GM19238 (cell line): ENCODE results near the gene SLC8A3.

ENCODE experiments used
- DNase-seq: peaks from one replicate; pipeline ENCODE4 v3.0.0; 2011; ENCODE audit warnings: low spot score; ENCODE audit not compliant: insufficient read length

Gene SLC8A3

DNA sequence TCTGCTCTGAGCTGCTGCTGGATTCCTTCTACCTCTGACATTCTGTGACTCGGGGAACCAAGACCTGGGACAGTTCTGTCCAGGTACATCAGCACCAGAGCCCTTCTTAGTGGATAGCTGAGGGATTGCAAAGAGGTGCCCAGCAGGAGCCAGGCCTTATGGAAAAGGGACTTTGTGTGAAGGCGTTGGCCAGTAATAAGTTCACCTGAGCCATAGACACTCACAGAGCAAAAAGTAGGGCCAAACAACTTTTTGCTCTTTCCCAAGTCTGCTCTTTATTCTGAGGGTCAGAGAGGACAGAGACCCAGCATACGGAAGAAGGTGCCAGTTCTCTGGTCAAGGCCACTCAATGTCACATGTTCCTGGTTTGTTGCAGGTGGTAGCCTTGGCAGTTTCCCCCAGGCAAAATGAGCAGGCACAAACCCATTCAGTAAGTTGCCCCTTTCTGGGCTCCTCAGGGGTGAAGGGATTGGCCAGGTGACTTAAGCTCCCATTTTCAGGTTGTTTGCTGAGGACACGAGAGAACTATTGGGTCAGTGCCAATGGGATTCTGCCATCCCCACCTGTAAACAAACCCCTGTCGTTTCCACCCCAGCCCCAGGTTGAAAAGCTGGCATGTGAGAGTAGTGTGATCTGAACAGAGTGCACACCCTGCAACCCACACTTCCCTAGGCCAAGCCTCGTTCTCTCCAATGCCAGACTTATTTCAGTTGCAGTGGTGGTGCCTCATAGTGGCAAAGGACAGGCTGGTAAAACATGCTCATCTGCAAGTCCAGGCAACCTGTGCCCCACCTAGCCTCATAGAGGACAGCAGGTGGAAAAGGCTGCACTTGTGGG is 159.2 kb downstream of the SLC8A3 start:
- DNase-seq: no peak

DNA sequence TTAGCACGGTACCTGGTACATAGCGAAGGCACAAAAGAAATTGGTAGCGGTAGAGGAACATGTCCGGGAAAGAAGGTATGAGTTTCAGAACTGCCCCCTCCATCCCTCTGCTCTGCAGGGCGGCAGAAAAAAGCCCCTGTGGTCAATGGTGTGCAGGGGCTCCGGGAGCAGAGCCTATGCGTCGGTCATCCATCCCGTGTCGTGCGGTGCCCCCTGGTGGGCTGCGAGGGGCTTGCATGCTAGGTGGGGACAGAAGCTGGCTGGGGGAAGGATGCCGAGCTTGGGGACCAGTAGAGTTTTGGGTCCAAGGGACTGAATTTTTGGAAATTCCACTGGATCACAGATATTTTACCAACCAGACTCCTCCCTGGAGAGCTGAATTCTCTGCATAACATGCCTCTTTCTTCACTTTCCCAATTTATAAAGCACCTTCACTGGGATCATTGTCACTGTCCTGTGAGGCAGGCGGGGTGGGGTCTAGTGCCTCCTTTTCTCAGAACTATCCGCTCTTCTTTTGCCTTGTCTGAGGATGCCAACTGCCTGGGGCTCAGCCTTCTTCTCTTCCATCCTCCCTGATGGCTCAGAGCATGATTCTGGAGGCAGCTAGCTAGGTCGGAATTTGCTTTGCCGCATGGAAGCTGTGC is 160.8 kb downstream of the SLC8A3 start:
- peak; percentile 78 for DNase-seq

DNA sequence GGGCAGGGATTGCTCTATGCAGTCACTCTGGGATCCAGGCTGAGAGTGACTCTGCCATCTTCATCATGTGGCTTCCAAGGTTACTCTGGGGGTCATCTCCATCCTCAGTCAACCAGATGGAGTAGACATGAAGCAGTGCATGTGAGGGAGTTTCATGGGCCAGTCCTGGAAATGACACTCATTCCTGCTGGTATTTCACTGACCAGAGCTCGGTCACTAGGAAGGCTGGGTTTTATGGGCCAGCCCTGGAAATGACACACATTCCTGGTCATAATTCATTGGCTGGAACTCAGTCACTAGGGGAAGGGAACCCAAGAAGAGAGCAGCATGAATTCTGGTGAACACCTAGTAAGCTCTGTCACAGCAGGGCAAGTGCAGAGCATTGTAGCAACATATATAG is 164.9 kb downstream of the SLC8A3 start:
- no peak for DNase-seq

DNA sequence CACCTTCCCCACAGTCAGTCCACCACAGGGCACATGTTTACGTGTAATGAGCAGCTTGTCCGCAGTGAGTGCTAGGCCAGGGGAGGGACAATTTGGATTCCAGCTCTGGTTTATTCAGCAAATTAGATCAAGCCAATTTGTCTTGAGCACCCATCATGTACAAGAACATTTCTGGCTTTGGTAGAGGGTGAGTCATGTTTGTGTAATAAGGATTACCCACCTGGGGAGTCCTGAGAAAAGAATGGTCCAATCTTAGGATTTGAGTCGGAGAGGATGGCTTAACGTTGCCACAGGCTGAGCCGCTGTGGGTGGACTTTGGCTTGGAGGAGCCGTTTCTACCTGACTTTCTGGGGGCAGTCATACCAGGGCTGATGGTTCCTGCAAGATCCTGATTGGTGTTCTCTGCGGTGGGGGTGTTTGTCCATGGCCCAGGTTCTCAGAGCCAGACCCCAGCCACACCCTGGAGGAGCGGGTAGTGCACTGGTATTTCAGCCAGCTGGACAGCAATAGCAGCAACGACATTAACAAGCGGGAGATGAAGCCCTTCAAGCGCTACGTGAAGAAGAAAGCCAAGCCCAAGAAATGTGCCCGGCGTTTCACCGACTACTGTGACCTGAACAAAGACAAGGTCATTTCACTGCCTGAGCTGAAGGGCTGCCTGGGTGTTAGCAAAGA is 165.8 kb downstream of the SLC8A3 start:
- DNase-seq: no peak

DNA sequence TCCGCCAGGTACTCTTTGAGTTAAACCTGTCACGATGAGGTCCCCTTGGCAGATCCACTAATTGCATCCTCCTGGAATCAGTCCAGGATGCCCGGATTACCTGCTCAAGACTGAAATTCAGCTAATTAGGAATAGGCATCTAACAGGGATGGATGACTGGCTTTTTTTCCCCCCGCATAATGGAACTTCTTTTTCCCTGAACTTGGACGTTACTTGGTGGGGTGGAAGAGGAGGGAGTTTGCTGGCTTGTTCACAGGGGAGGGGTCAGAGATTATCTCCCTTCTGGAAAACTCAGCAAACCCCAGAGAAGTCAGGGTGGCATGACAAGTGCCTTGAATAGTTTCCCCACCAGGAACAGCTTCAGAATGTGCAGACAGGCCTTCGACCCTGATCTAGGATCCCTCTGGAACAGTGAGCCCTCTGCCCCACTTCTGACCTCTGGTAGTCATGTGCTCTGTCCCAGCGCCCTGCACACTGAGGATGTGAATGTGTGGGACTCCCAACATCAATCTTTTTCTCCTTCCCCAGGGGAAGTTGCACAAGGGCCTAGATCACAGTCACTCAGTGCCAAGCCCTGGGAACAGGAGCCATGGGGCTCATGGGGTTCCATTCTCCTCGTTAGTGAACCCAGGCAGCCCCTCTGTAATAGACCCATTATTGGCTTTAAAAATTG is 167.1 kb downstream of the SLC8A3 start:
- DNase-seq: no peak

DNA sequence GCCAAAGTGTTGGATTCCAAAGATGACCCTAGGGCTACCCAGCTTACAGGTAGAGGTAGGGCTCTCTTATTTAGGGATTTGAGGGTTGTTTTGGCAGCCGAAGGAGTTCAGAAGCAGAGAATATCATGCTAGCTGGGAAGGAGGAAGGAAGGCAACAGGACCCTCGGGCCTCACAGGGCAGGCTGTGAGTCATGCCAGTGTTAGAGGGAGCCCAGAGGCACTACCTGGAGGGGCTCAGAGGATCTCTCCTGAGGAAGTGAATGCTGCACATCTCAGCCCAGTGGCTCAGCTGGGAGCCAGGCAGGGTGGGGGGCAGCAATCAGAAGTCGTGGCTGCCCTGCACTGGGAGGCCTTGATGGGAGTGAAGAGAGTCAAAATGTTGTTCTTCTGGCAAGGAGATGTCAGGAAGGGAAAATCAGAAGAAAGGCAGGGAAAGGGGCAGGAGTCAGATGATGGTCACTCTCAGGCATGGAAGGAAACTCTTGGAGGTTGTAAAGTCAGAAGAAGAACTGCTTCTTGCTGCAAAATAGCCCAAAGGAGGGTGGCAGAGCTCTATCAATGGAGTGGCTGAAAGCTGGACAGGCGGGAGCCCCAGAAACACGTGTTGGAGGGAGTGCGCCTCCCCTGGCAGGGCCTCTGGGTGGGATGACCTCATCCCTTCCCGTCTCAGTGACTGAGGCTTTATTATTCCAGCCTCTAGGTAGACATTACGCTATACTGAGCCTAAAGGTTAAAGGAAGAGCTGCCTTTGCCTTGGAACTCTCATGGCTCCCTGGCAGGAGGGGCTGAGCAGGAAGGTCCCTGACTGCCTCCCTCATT is 168.2 kb downstream of the SLC8A3 start:
- DNase-seq: no peak

DNA sequence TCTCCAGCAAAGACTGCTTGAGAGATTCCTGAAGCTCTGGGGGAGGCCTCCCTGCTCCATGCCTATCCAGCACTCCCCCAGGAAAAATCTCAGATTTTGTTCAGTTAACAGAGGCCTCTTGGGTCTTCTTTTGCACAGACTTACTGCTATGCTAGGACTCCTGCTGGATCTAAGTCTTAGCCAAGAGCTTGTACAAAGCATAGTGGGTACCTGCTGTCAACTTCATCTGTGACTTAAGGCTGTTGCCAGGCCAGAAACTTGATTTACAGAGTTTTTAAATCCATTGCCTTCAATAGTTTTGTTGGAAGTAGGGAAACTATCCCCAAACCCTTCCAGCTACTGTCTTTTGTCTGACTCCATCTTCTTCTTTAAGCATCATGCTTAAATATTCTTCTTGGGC is 169.1 kb downstream of the SLC8A3 start:
- DNase-seq: no peak

DNA sequence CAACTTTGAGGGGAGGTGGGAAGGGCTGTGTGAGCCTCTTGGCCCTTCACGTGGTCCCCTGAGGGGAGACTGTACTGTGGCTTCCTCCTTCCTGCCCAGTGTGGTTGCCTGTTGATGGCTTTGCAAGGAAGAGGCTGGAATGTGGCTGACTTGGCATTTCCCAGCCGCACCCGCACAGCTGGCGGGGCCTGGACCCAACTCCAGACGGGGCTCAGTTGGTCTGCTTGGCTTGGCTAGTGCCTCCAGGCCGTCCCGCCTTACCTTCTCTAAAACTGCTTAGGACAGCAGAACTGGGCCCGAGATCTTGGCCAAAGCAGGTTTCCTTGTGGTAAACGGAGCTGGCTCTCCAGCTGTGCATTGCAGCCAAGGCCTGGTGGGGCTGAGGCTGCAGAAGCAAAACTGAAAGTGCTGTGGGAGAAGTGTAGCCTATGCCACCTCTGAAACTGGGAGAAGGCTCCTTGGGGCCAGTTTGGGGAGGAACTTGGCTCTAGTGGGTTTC is 170.0 kb downstream of the SLC8A3 start:
- DNase-seq: peak; percentile 31

DNA sequence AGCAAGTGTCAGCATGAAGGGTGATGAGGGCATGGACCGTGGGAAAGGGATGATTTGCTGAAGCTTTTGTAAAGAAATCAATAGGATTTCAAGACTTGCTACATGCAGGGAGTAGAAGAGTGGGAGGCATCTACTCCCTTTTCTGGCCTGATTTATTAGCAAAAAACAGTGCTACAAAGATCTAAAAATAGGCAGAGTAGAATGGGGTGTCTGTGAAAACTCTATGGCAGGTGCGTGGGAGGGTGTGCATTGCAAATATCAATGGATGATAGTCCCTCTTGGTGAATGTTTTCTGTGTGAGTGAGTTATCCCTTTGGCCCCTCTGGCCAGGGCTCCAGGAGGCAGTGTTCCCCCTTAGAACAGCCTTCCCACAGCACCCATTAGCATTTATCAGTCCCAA is 170.5 kb downstream of the SLC8A3 start:
- DNase-seq: no peak

DNA sequence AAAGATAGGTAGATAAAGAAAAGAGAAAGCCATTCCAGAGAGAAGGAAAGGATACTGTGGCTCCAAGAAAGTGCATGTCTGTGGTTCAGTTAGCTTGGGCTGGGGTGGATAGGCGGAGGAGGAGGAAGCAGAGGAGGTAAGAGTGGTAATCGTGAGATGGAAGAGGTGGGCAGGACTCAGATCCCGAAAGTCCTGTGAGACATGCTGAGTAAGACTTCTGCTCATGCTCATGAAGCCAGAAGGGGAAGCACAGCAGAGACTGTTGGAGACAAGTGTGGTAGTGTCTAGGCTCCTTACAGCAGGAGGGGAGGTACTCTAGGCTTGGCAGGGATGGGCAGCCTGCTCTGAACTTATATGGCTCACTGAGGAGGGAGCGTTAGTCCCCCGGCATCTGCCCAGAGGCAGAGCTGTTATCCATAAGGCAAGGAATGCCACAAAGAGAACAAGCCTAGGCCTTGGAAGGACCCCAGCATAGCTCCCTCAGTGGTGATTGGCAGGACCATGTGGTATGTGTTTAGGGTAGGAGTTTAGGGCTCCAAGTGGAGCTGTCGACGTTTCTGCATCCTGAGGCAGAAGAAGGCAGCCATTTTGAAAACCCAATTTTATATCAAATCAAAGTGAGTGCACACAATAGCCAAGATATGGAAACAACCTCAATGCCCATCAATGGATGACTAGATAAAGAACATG is 174.2 kb downstream of the SLC8A3 start:
- DNase-seq: no peak

DNA sequence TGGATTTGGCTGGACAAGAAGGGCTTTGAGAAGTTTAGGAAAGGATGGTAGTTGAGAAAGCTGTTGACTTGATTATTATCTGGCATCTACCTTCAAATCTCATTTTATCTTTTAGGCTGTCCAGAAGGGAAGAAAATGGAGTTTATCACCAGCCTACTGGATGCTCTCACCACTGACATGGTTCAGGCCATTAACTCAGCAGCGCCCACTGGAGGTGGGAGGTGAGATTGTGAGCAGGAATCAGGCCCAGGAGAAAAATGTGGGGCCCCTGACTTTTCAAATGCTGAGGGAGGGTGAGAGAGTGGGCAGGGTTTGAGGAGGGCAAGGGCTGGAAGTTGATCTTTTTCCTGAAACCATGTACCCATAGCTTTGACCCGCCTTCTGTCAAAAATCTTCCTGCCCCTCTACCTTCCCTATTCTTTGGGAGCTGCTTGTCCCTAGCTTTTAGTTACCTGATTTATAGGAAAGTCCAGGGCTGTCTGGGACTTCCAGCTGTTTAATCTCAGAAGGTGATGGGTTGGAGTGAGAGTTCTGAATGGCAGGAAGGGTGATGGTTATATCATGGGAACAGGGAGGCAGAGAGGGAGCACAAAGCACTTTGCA is 175.4 kb downstream of the SLC8A3 start:
- DNase-seq: peak; percentile 27

DNA sequence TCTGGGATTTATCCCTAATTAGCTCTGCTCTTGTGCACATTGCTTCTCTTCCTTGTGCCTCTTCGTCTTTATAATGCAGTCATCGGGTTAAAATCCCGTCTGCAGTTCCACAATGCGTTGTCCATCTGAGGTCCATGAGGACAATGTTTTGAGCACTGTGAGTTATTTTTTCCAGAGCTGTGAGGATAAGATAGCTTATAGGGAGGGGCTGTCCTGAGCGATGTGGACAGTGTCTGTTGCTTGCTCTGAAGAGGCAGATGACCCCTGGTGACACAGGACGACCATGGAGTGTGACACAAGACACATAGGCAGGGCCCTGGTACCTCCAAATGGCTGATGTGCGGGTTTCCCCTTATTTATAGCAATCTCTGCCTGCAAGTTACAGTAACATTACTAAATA is 177.0 kb downstream of the SLC8A3 start:
- no peak for DNase-seq

DNA sequence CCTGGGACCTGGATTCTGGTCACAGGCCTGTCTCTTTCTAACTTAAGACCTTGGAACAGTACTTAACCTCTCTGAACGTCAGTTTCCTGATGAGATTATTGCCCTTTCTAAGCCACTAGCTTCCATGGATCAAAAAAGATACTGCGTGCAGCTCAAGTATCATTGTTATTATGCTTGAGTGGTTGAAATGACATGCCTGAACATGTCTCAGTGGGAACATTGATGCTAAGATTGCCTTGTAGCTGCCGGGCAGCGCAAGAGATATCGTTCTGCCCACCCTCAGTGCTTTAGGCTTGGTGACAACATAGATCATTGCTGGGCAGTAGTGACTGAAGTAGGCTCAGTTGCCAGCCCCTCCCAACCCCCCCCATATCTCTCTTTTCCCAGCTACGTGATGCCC is 177.7 kb downstream of the SLC8A3 start:
- DNase-seq: no peak

DNA sequence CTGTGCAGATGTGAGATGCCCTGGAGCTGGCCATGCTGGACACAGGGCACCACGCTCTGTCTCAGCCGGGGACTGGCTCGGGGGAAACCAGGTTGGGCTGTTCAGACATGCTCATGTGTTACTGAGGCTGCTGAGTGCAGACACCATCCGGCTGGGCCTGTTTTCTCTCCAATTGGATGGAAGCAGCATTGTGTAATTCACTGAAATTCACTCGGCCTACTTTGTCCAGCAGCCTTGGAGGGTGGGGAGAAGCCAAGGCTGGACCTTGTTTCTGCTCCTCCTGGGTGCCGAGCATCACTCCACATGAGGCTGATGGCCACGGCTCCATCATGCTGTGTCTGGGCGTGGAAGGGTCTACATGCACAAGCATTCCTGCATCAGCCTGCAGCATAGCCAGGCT is 178.8 kb downstream of the SLC8A3 start:
- DNase-seq: no peak

DNA sequence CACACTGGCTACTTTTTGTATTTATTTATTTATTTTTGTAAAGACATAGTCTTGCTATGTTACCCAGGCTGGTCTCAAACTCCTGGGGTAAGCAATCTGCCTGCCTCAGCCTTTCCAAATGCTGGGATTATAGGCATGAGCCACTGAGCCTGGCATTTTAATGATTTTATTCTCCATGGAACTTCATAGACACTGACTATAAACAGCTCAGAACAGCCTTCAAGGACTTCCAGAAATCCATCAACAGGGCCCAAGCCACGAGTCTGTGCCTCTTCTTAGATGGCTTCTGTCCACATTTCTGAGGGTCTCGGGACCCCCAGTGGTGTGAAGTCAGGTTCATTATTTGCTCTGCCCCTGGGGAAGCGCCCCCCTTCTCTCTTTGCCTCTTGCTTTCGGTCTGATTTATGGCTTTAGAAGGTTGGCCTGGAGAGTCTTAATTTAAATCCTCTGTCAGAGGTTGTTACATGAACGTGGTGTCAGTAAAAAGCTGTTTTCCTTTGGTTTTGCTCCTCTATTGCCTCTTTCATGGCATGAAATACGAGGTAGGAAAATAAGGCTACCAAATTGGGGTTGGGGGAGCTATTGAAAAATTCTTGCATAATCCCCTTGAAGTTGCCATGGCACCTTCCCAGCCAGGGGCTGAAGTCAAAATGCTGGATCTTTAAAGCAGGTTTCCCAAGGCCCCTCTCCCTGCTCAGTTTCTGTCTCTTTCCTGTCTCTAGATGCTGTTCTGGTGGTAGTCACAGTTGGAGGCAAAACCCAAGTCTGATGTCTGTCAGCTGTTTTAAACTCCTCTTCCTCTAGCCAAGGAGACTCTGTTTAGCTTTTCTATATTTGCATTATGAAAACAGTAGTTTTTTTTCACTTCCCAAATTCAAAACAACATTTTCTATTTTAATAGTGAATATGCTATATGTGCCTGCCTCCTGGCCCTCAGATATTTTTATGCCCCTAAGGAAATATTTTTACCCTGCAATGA is 180.2 kb downstream of the SLC8A3 start:
- no peak for DNase-seq

DNA sequence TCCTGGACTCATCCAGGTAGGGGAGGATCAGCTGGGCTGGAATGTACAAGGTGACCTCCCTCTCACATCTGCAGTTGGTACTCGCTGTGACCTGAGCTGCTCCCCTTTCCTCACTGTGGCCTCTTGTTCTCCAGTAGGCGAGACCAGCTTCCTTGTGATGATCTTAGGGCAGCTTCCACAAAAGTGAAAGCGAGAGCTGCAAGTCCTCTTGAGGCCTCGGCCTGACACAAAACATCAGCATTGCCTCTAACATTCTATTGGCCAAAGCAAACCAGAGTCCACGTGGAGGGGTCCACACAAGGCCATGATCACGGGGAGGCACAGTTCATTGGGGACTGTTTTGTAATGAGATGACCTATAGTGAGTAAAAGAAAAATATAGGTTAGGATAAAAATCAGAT is 182.1 kb downstream of the SLC8A3 start:
- no peak for DNase-seq

DNA sequence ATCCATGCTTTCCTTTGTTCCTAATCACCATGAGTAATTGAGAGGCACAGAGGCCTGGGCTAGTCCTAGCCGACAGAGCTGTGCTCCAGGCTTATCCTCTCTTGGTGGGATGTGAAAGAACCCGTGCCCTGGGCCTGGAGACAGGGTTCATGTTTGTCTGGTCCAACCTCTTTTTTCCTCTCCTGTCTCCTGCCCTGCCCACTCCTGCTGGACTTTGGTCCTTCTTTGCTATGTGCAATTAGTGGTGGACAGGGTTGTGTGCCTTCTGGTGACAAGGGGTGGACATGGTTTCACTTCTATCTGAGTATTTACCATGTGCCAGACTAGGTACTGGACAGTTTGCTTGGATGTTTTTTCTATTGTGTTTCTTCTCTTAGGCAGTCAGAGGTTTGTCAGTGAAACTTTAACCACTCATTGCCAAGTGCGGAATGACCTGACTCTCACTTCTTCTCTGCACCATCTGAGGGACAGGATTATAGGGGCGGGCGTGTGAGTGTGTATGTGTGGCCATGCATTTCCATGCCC is 183.4 kb downstream of the SLC8A3 start:
- no peak for DNase-seq

DNA sequence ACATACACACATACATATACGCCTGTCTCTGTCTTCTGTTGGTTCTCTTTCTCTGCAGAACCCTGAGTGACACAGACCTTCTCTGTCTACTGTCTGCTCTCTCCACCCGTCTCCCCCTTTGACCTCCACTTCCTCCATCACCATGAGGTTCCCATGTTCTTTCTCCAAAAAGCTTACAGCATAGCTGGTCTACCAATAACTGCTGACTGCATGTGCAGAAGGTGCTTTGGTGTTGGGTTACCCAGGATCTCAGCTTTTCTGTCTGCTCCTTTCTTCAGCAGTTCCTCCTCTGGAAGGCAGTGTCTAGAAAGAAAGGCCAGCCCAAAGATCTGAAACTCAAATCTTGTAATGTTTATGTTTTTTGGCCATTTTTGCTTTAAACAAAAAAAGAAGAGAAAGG is 184.0 kb downstream of the SLC8A3 start:
- DNase-seq: no peak
